Hippocampal formation (tissue), 2 donors: ENCODE results near the gene CERS6.
"Not testable (repeated sequence)": the region's sequence is repeated elsewhere in the genome, so short reads cannot be mapped to it uniquely, and the experiment has no call there.

Experiments
- DNase-seq, 2 donors: peaks; one replicate each; lab custom pipeline; 2025; lab: John Stamatoyannopoulos, UW

The CERS6 gene

GRCh38 chr2:168642873-168643272 lies 186.8 kb downstream of the CERS6 start:
- DNase-seq, result no peak

DNA sequence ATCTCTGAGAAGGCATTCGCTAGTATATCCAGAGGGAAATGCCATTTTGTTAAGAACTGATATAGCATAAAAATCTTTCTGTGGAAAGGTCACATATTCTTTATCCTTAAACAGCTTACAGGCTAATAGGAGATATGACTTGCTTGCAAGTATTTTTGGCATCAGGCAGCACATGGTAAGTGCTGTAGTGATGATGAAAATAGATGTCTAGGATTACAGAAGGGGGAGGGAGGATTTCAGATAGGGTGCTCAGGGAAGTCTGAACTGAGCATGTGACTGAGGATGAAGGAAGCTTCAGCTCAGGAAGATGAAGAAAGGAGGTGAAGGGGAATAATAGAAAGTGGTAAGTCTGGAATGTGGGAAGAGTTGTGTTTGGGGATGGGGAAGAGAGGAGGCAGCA lies 187.9 kb downstream of the CERS6 start:
- DNase-seq, result no peak

DNA sequence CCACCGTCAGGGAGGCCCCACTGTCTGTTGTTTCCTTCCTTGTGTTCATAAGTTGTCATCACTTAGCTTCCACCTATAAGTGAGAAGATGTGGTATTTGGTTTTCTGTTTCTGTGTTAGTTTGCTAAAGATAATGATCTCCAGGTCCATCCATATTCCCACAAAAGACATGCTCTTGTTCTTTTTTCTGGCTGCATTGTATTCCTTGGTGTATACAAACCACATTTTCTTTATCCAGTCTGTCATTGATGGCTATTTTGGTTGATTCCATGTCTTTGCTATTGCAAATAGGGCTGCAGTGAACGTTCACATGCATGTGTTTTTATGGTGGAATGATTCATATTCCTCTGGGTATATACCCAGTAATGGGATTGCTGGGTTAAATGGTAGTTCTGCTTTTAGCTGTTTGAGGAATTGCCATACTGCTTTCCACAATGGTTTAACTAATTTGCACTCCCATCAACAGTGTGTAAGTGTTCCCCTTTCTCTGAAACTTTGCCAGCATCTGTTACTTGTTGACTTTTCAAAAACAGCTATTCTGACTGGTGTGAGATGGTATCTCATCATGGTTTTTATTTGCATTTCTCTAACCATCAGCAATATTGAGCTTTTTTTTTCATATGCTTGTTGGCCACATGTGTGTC lies 189.7 kb downstream of the CERS6 start:
- no peak for DNase-seq

- DNase-seq, result no peak
These were observed 193.0 kb downstream of the CERS6 start for GRCh38 chr2:168649105-168649504.

DNA sequence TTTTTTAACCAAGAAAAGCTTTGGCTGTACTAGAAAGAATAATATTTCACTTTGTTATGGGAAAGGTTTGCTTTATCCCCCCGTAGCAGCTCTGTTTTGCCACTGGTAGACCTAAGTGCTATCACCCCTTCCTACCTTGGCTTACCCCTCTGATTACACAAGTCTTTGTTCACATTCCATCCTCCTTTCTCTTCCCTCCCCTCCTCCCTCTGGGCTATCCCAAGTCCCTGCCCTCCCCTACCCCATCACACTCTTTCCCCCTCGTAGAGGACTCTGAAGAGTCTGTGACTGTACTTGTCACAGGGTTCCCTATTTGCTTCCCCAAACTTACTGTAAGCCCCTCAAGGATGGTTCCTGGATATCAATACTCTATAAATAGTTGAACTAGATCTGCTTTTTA lies 193.5 kb downstream of the CERS6 start:
- no peak for DNase-seq

- no peak for DNase-seq
These were observed 194.1 kb downstream of the CERS6 start for GRCh38 chr2:168650139-168650538.

GRCh38 chr2:168650781-168651180 lies 194.7 kb downstream of the CERS6 start:
- DNase-seq, result no peak

DNA sequence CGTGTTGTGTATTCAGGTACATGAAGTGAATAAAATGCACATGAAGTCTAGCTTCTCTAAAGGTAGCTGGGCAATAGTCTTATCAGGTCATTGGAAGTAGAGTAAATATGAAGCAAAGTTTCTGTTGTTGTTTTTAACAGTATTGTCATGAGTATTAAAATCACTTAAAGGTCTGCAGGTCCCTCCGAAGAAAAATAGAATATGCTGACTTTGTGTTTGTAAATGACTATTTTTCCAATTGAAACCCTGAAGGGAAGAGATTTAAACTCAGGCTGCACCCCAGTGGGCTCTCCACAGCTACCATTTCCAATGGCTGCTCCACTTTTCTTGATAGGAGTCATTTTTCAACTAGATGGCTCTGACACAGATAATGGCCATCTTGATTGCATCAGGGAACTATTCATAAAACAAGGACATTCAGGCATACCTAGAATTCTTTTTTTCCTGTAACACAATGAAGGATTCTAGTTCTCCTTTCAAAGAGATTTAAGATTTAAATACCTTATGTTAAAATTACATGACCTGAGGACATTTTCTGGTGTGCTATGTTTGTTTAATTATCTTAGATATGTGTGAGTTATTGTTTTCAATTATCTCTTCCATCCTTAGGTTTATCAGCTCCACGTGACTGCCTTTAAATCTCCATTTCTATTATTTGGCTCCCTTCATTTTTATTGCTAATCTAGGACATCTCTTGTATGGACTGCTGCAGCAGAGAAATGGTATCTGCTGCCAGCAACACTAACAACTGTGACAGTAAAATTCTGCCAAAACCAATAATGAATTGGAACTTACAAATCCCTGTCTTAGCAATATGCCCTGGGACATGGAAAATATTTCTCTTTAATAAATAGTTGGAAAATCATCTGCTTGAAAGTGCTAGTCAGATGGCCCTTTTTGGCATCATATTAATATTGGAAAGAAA lies 197.2 kb downstream of the CERS6 start:
- no peak for DNase-seq

DNA sequence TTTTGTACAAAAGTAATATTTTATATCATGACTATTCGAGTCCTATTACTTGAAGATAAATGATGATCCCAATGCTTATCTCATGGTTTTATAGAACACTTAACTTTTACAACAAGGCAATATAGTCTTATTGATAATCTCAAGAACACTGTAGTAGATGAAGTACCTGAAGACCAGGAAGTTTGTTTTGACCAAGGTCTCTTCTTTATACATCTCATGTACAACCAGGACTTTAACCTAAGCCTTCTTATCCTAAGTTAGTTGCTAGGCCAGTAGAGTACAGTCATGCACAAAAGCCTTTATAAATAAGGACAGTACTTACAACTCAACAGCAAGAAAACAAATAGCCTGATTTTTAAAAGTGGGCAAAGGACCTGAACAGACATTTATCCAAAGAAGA lies 198.6 kb downstream of the CERS6 start:
- no peak for DNase-seq

DNA sequence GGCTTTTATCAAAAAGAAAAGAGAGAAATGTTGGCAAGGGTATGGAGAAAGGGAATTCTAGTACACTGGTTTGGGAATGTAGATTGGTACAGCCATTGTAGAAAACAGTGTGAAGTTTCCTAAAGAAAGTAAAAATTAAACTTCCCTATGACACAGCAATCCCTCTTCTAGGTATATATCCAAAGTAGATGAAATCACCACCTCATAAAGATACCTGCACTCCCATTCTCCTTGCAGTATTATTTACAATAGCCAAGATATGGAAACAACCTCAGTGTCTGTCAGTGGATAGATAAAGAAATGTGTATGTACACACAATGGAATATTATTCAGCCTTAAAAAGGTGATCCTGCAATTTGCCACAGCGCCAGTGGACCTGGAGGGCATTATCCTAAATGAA lies 199.1 kb downstream of the CERS6 start:
- no peak for DNase-seq

- DNase-seq, result not testable (repeated sequence)
These were observed 201.3 kb downstream of the CERS6 start for GRCh38 chr2:168657378-168657777.

- DNase-seq, result no peak
These were observed 202.6 kb downstream of the CERS6 start for GRCh38 chr2:168658706-168659105.

GRCh38 chr2:168660870-168661862 lies 205.1 kb downstream of the CERS6 start:
- no peak for DNase-seq

DNA sequence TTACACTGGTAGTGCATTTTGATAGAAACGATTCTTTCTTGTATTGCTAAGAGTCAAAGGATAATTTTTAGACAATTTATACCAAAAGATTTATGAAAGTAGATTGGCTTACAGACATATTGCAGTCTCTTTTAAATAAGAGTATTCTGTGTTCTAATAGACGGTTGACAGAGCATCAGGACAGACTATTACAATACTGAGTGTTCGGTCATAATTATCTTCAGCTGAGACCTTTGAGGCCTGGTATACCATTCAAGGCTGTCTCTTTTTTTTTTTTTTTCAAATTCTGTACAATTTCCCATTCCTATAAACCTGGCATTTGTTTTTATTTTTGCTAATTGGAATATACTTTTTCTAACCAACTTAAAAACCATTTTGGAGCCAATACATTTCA lies 205.8 kb downstream of the CERS6 start:
- no peak for DNase-seq

GRCh38 chr2:168662651-168663208 lies 206.7 kb downstream of the CERS6 start:
- no peak for DNase-seq

- DNase-seq, result no peak
These were observed 207.9 kb downstream of the CERS6 start for GRCh38 chr2:168663993-168664392.

DNA sequence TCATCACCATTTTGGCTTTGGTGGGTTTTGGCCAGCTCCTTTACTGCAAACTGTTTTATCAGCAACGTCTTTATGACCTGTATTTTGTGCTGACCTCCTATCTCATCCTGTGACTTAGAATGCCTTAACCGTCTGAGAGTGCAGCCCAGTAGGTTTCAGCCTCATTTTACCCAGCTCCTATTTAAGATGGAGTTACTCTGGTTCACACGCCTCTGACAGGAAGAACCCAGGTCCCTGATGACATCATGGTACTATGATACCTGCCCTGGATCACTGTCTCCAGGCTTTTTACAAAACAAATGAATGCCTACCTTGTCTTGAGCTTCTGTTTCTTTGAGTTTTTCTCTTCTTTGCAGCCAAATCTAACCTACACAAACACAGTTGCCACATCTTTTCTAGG lies 208.6 kb downstream of the CERS6 start:
- DNase-seq, result not testable (repeated sequence)

DNA sequence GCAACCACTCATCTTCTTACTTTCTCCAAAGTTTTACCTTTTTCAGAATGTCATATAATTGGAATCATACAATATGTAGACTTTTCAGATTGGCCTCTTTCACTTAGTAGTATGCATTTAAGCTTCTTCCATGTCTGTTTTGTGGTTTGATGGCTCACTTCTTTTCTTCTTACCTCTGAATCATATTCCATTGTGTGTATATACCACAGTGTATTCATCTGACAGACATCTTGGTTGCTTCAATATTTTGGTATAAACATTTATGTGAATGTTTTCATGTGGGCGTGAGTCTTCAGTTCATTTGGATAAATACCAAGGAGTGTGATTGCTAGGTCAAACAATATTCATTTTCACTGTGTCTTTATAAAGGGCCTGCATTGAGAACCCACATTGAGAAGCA lies 210.3 kb downstream of the CERS6 start:
- no peak for DNase-seq

DNA sequence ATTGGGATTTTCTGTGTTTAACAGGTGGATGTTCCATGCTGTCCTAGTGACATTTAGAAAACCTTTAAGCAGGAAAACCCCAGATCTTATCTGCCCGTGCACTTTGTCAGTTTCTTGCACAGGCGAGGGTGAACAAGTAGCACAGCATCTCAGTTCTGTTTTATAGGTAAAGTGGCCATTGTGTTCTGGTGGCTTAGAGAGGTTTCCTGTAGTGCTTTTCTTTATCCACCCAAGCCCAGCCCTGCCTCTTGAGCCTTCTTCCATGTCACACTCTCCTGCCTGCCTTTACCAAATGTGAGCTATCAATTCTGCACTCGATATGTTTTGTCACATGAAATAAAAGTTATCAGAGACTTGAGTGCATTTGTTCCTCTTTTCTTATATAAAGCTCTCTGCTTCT lies 211.1 kb downstream of the CERS6 start:
- no peak for DNase-seq

- DNase-seq, result no peak
These were observed 213.1 kb downstream of the CERS6 start for GRCh38 chr2:168669151-168669550.

DNA sequence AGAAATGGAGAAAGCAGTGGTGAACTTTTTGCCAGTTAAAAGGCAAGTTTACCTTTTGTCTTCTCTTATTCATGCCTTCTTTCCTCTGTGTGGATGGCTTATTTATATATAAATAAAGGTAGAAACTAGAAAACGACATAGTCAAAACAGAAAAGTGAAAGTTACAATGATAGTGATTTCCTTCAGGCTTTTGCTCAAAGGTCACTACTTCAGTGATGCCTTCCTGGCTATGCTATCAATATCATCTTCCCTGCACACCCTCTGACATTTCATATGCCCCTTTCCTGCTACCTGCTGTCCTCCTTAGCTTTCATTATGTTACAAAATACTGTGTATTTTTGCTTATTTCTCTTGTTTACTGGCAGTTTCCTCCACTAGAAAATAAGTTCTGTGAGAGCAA lies 214.4 kb downstream of the CERS6 start:
- no peak for DNase-seq

DNA sequence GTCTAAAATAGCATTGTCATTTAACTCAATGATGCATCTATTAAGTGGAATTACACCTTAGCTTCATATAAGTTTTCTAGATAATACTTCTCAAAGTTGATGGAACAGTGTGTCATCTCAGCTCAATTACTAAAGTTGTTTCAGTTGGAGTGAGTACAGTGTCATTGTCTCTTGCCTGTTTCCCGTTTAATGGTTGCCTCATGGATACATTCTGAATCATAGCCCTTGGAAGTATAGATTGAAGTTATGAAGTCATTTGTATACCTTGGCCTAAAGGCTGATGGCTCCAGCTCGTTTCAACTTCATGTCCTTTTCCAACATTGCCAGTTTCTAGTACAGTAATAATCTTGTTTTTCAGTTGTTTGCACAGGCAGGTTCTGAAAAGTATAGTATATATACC lies 215.9 kb downstream of the CERS6 start:
- DNase-seq, result no peak
